Transverse colon (tissue), 4 donors: Measurements from ENCODE around the gene GRM7. TPM values are rescaled to one million over a fixed set of nuclear protein-coding genes. Genes with fewer than 3 reads are reported as not detected.

ENCODE experiments used
- DNase-seq: peaks from one replicate; pipeline ENCODE4 v3.0.0-alpha.2; 2019
- H3K27ac ChIP-seq, 4 donors: fragments of 200-600 bp; sonication (generic); 2 replicates each; pipeline ENCODE4 v1.5.1; 2016 to 2018; ENCODE audit warnings: inconsistent platforms in 4 of 4
- H3K27me3 ChIP-seq: fragments of 200-600 bp; sonication (generic); 2 replicates; pipeline ENCODE4 v1.5.1; 2017; ENCODE audit warnings: inconsistent platforms
- H3K36me3 ChIP-seq, 4 donors: fragments of 200-600 bp; sonication (generic); 2 replicates each; pipeline ENCODE4 v1.5.1; 2017 to 2019; ENCODE audit warnings: inconsistent platforms in 4 of 4
- H3K4me1 ChIP-seq, 4 donors: fragments of 200-600 bp; sonication (generic); 2 replicates each; pipeline ENCODE4 v1.5.1; 2017 to 2020; ENCODE audit warnings: inconsistent platforms in 4 of 4
- H3K4me3 ChIP-seq, 4 donors: fragments of 200-600 bp; sonication (generic); 1 replicate in 1 of 4; 2 replicates in 3 of 4; pipeline versions ENCODE4 v1.5.1 to v1.6.1; 2017 to 2019; ENCODE audit warnings: inconsistent platforms in 4 of 4
- H3K9me3 ChIP-seq, 2 donors: fragments of 200-600 bp; sonication (generic); 2 replicates each; pipeline ENCODE4 v1.5.1; 2017 to 2019; ENCODE audit warnings: inconsistent platforms in 2 of 2
- EP300 ChIP-seq: sonication (generic); formaldehyde crosslinking; IDR thresholded peaks from one replicate; pipeline ENCODE4 v1.6.1; 2017; ENCODE audit warnings: antibody characterized with exemption, low read depth
- POLR2A ChIP-seq: fragments of 450-650 bp; IDR thresholded peaks from one replicate; pipeline ENCODE4 v1.6.1; 2016; ENCODE audit warnings: antibody characterized with exemption, mild to moderate bottlenecking, moderate library complexity
- POLR2AphosphoS5 ChIP-seq, 3 donors: sonication (generic); formaldehyde crosslinking; IDR thresholded peaks; one replicate each; pipeline ENCODE4 v1.6.1; 2016; ENCODE audit warnings: antibody characterized with exemption in 3 of 3
- WGBS, 2 donors: methylation state at CpG; one replicate each; pipeline ENCODE4 v1.1.5; 2018; ENCODE audit warnings: low coverage in 1 of 2; 5-methylcytosine and 5-hydroxymethylcytosine counted together
- in situ Hi-C, 4 donors: fragments of 200-750 bp; cut with MboI; loops; one replicate each; pipeline versions ENCODE4 v1.15.0 to v1.15.1; 2017; ENCODE audit warnings: low sequenced_read_pairs in 3 of 4, low pct_ligation_motif_present in 1 of 4, low pct_unique_long_range_greater_than_20kb in 1 of 4
- intact Hi-C: fragments of 100-400 bp; cut with DNase I; formaldehyde crosslinking; loops from one replicate; pipeline ENCODE4 v1.15.1; 2023; ENCODE audit warnings: low total_unique reads
- total RNA-seq, 4 donors: library from RNA; depleted of rRNA; stranded (reverse); fragments of >200 nt; gene quantifications; one replicate each; pipeline ENCODE4 v1.1.0, GENCODE V29; 2016
- TF ChIP-seq, protein P1 (sequence below), 5 experiments: fragments of 200-600 bp in 3 of 5; fragments of 450-650 bp in 2 of 5; sonication (generic) in 3 of 5; IDR thresholded peaks; 1 replicate in 2 of 5; 2 replicates in 3 of 5; pipeline ENCODE4 v1.5.1; 2016 to 2017; ENCODE audit warnings: antibody characterized with exemption in 5 of 5, inconsistent platforms in 3 of 5, mild to moderate bottlenecking in 2 of 5, moderate library complexity in 1 of 5

Gene GRM7
- total RNA-seq, 4 donors from 2014 or later = 0.14 to 0.20 (median 0.16) TPM; not detected in 1

DNA sequence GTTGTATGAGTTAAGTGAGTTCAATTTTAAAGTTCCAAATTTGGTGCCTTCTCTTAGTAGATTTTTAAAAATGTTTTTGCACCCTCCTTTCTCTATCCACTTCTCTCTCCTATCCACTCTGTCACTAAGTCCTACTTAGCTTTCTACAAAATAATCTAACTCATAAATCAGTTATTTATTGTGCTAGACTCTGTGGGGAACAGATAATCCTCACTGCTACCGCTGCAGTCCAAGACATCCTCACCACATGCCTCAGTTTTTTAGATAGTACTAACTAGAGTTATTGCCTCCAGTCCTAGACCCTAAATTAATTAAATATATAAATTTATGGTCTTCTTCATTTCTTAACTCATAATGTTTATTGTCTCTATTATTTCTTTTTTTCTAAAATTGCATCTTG is 576.3 kb downstream of the GRM7 start:
- intact Hi-C loops = no loop called here
- H3K36me3 ChIP-seq = no peaks in the 10 kb centered on the region
- H3K4me3 ChIP-seq = no peak overlapping the region
- in situ Hi-C loops = no loop called here
- H3K9me3 ChIP-seq = peaks cover 0 to 4% of the 10 kb centered on the region in 2 donors
- 40 to 71% methylated on average over 1 of the region's 1 CpG for WGBS, 2 donors
- no peak for DNase-seq
- H3K27ac ChIP-seq = no peak overlapping the region
- H3K27me3 ChIP-seq = no peaks in the 10 kb centered on the region
- TF ChIP-seq EP300 = no peak
- TF ChIP-seq POLR2AphosphoS5 (IDR thresholded peaks at IDR 0.05) = no peak
- TF ChIP-seq POLR2A = no peak
- TF ChIP-seq, protein P1, sequence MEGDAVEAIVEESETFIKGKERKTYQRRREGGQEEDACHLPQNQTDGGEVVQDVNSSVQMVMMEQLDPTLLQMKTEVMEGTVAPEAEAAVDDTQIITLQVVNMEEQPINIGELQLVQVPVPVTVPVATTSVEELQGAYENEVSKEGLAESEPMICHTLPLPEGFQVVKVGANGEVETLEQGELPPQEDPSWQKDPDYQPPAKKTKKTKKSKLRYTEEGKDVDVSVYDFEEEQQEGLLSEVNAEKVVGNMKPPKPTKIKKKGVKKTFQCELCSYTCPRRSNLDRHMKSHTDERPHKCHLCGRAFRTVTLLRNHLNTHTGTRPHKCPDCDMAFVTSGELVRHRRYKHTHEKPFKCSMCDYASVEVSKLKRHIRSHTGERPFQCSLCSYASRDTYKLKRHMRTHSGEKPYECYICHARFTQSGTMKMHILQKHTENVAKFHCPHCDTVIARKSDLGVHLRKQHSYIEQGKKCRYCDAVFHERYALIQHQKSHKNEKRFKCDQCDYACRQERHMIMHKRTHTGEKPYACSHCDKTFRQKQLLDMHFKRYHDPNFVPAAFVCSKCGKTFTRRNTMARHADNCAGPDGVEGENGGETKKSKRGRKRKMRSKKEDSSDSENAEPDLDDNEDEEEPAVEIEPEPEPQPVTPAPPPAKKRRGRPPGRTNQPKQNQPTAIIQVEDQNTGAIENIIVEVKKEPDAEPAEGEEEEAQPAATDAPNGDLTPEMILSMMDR (IDR thresholded peaks at IDR 0.05) = no peak
- no peaks in the 10 kb centered on the region for H3K4me1 ChIP-seq

DNA sequence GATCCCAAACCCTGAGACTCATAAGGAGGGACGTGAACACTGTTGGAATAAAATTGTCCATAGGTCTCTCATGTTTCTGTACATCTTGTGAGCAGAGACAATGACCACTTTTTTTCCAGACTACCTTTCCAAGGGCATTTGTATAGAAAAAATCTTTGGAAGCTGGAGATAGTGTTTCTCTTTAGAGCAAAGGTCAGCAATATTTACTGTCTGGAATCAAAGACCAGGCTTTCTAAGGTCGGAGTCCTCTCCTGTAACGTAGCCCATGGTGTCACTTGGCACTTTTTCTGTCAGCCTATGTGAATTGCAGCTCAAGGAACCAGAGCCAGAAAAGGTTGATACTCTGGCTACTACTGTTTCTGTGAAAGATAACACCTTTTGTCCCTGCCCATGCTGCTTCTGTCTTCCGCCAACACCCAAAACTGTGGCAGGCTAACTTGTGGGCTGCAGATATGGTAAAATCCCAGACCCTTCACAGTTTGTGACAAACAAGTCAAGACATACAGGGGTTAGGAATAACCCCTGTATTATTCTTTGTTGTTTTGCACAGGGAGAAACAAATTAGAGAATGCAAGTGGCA is 578.3 kb downstream of the GRM7 start:
- Histone ChIP-seq H3K27me3 (no peaks in the 10 kb centered on the region), H3K36me3 (no peaks in the 10 kb centered on the region), H3K27ac (no peak overlapping the region), H3K9me3 (no peaks in the 10 kb centered on the region), H3K4me3 (no peak overlapping the region), H3K4me1 (no peaks in the 10 kb centered on the region)
- intact Hi-C loops = no loop called here
- WGBS, 2 donors = 68% methylated on average over 4 of the region's 4 CpGs; no CpG with 5 or more reads in 1 of the 2 donors
- no peak for TF ChIP-seq POLR2AphosphoS5 (IDR thresholded peaks at IDR 0.05)
- TF ChIP-seq, protein P1 (IDR thresholded peaks at IDR 0.05) = no peak
- no peak for DNase-seq
- in situ Hi-C loops = no loop called here

DNA sequence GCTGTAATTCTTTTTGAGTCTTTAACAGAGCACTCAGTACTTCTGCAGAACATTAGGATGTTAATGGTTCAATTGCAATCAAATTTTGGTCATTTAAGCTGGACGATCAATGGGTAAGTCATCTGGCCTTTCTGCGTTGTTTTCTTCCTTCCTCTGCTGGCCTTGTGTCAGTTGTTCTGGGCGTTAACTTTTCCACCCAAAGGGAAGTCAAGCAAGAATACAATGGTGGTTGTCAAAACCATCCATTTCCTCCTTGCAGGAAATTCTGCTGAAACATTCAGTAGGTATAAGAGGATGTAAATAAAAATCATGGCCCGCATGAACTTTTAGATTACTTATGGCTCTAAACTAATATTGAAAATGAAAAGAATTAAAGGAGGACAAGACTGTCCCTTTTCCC is 584.0 kb downstream of the GRM7 start:
- in situ Hi-C loops (no loop called here), intact Hi-C loops (no loop called here)
- 52 to 73% methylated on average over 4 of the region's 4 CpGs for WGBS, 2 donors
- H3K4me3 ChIP-seq = no peak overlapping the region
- no peak for TF ChIP-seq EP300
- TF ChIP-seq POLR2A = no peak
- TF ChIP-seq, protein P1 (IDR thresholded peaks at IDR 0.05) = no peak
- no peak for TF ChIP-seq POLR2AphosphoS5 (IDR thresholded peaks at IDR 0.05)
- no peaks in the 10 kb centered on the region for H3K36me3 ChIP-seq
- H3K27me3 ChIP-seq = no peaks in the 10 kb centered on the region
- DNase-seq = no peak
- no peaks in the 10 kb centered on the region for H3K9me3 ChIP-seq
- no peaks in the 10 kb centered on the region for H3K4me1 ChIP-seq
- H3K27ac ChIP-seq = no peak overlapping the region

DNA sequence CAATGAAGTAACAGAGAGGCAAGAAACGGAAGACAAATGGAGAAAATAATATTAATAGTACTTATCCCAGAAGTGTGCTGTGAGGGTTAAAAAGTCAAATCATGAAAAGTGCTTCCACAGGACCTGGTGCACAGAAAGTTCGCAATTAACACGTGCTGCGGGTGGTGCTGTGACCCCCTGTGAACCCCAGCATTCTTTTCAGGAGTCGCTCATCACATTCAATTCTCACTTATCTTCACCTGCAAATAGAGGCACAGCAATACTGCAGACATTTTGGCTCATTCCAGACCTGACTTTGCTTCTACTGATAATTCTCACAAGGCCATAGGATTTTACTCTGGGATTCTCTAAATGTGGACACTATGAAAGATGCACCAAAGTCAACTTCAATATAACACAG is 584.4 kb downstream of the GRM7 start:
- in situ Hi-C loops (no loop called here), intact Hi-C loops (no loop called here)
- no peaks in the 10 kb centered on the region for H3K27me3 ChIP-seq
- no peaks in the 10 kb centered on the region for H3K4me1 ChIP-seq
- WGBS, 2 donors = 78 to 80% methylated on average over 4 to 5 of the region's 5 CpGs
- TF ChIP-seq, protein P1 (IDR thresholded peaks at IDR 0.05) = no peak
- TF ChIP-seq EP300 (no peak), POLR2A (no peak), POLR2AphosphoS5 (IDR thresholded peaks at IDR 0.05) (no peak)
- H3K27ac ChIP-seq = no peak overlapping the region
- no peaks in the 10 kb centered on the region for H3K9me3 ChIP-seq
- no peak overlapping the region for H3K4me3 ChIP-seq
- no peaks in the 10 kb centered on the region for H3K36me3 ChIP-seq
- DNase-seq = no peak
